Heart left ventricle (tissue), 16 donors: ENCODE data around the gene GUCY2D. TPM values are rescaled to one million over a fixed set of nuclear protein-coding genes. Genes with fewer than 3 reads are reported as not detected.
"Not testable (repeated sequence)": the region's sequence is repeated elsewhere in the genome, so short reads cannot be mapped to it uniquely, and the experiment has no call there.

Source experiments
- ATAC-seq, 4 donors: fragments of 200-7000 bp; cut with Tn5 transposase; one replicate each; pipeline ENCODE4 v1.9.1; 2020 to 2022; ENCODE audit warnings: moderate library complexity in 4 of 4, mild to moderate bottlenecking in 3 of 4, moderate number of reproducible peaks in 1 of 4
- DNase-seq, 5 donors: peaks; one replicate each; pipeline ENCODE4 v3.0.0-alpha.2; 2020
- H3K27ac ChIP-seq, 12 donors: fragments of 200-600 bp; sonication (generic) in 4 of 12; one replicate each; pipeline versions ENCODE4 v1.5.0 to v1.8.0; 2016 to 2022; ENCODE audit warnings: mild to moderate bottlenecking in 2 of 12
- H3K27me3 ChIP-seq, 9 donors: fragments of 200-600 bp; sonication (generic) in 2 of 9; one replicate each; pipeline versions ENCODE4 v1.5.1 to v1.8.0; 2016 to 2022; ENCODE audit warnings: mild to moderate bottlenecking in 3 of 9
- H3K36me3 ChIP-seq, 9 donors: fragments of 200-600 bp; sonication (generic) in 2 of 9; one replicate each; pipeline versions ENCODE4 v1.5.0 to v1.8.0; 2018 to 2022; ENCODE audit warnings: mild to moderate bottlenecking in 2 of 9
- H3K4me1 ChIP-seq, 12 donors: fragments of 200-600 bp; sonication (generic) in 4 of 12; one replicate each; pipeline versions ENCODE4 v1.5.0 to v1.8.0; 2016 to 2022; ENCODE audit warnings: mild to moderate bottlenecking in 3 of 12
- H3K4me3 ChIP-seq, 12 donors: fragments of 200-600 bp; sonication (generic) in 4 of 12; one replicate each; pipeline versions ENCODE4 v1.5.0 to v1.8.0; 2017 to 2022; ENCODE audit warnings: mild to moderate bottlenecking in 9 of 12, moderate library complexity in 4 of 12
- H3K9me3 ChIP-seq, 12 donors: fragments of 200-600 bp; sonication (generic) in 4 of 12; one replicate each; pipeline versions ENCODE4 v1.5.0 to v1.8.0; 2016 to 2022; ENCODE audit warnings: mild to moderate bottlenecking in 1 of 12
- CTCF ChIP-seq, 12 donors: fragments of 200-600 bp; sonication (generic) in 4 of 12; IDR thresholded peaks; one replicate each; pipeline versions ENCODE4 v1.5.0 to v1.8.0; 2018 to 2022; ENCODE audit warnings: antibody characterized with exemption in 12 of 12, mild to moderate bottlenecking in 5 of 12
- POLR2A ChIP-seq, 2 donors: fragments of 450-650 bp; IDR thresholded peaks; one replicate each; pipeline ENCODE4 v1.6.1; 2017; ENCODE audit warnings: antibody characterized with exemption in 2 of 2, mild to moderate bottlenecking in 2 of 2, moderate library complexity in 2 of 2
- WGBS, 4 donors: extraction: QIAGEN DNeasy Blood & Tissue Kit in 2 of 4; methylation state at CpG; one replicate each; pipeline versions ENCODE4 v1.1.5 to v1.1.7; 2013 to 2018; 5-methylcytosine and 5-hydroxymethylcytosine counted together
- intact Hi-C, 10 donors: fragments of 100-400 bp; cut with DNase I; formaldehyde crosslinking; loops; one replicate each; pipeline versions ENCODE4 v1.11.1 to v1.14.2; 2022
- polyA plus RNA-seq, 2 donors: library from polyadenylated mRNA; stranded (reverse); fragments of 200-250 nt; gene quantifications; one replicate each; pipeline ENCODE4 v1.2.3, GENCODE V29; 2013
- total RNA-seq, 9 donors: library from RNA; depleted of rRNA in 2 of 9; stranded (reverse); fragments of >200 nt in 2 of 9; fragmentation: NEBNext Ultra II Directional in 3 of 9; extraction: Animal tissue kit (Norgen Biotek cat#: 25700) in 3 of 9; gene quantifications; one replicate each; pipeline versions ENCODE4 v1.1.0 to v1.2.4, GENCODE V29; 2016 to 2023
- donor health status: ischemic (EF 13 %, LVEDD 7.1; RV severe dilation, severe dysfunction).
- donor health status: healthy with polysubstance abuse.
- donor health status: DM: no; HTN: yes; CAD: no.
- donor health status: DM: no; HTN: no; CAD: no.
- donor health status: ischemic (EF 25% LVEDD 6.9; RV normal size, moderate dysfunction).
- donor health status: ischemic (EF 25% LVEDD 5.7; RV mildly dilated, moderate dysfunction).
- donor health status: healthy.
- donor health status: DM: yes; HTN: yes; CAD: no.
- donor health status: ischemic (EF 35%, LVEDD 5.7; RV mildly dilated, moderate dysfunction).
- donor health status: nonischemic (EF 11% LVEDD 7.7; RV severe dilation, severe dysfunction).
- donor health status: DM: yes; HTN: yes; CAD: no.
- donor health status: PGD.
- donor health status: ischemic (EF 29% LVEDD 5.4; RV normal size, mild dysfunction).
- donor health status: nonischemic (EF 23%, LVEDD 6.1; RV moderate dilation, normal function).

Gene GUCY2D
- total and polyA plus RNA-seq, 11 donors: 0.04 TPM; not detected in 10

- WGBS, 4 donors: 19 to 46% (median 39%) methylated on average over 7 of the region's 7 CpGs
- Histone ChIP-seq H3K4me3 (no peak overlapping the region), H3K27me3 (peaks cover 16 to 61% (median 45%) of the 10 kb centered on the region in 9 donors), H3K4me1 (peaks cover 0 to 36% (median 1%) of the 10 kb centered on the region in 12 donors), H3K9me3 (no peaks in the 10 kb centered on the region), H3K27ac (no peak overlapping the region), H3K36me3 (no peaks in the 10 kb centered on the region)
- ATAC-seq (no peak), DNase-seq (no peak)
- TF ChIP-seq POLR2A (IDR thresholded peaks at IDR 0.05): no peak
- no peak for TF ChIP-seq CTCF (IDR thresholded peaks at IDR 0.05)
- intact Hi-C loops: loop anchor here in 6 of 10 donors (5.0 to 10.0 kb wide), 8 partner anchors 54 to 317 kb away; partner anchors contain the start of genes GUCY2D (in 1 of the 6) and RNF227 (in 1 of the 6)
Measured at GRCh38 chr17:8059131-8059530, 56.7 kb downstream of the GUCY2D start.

- H3K27me3 ChIP-seq: peaks cover 19 to 71% (median 54%) of the 10 kb centered on the region in 9 donors
Measured at GRCh38 chr17:8060274-8060673, 57.9 kb downstream of the GUCY2D start.

DNA sequence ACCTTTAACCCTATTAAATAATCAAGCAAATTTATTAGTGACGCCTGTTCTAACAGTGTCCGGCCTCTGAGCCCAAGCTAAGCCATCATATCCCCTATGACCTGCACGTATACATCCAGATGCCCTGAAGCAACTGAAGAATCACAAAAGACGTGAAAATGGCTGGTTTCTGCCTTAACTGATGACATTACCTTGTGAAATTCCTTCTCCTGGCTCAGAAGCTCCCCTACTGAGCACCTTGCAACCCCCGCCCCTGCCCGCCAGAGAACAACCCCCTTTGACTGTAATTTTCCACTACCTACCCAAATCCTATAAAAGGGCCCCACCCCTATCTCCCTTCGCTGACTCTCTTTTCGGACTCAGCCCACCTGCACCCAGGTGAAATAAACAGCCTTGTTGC, 59.4 kb downstream of the GUCY2D start:
- 44 to 48% (median 47%) methylated on average over 8 of the region's 8 CpGs for WGBS, 4 donors
- peaks cover 19 to 71% (median 54%) of the 10 kb centered on the region in 9 donors for H3K27me3 ChIP-seq

More at GRCh38 chr17:8060274-8060673, 57.9 kb downstream of the GUCY2D start:
- intact Hi-C loops: loop anchor here in 5 of 10 donors (2.0 to 10.0 kb wide), 5 partner anchors 47 to 242 kb away; partner anchors contain the start of gene SLC25A35 (in 1 of the 5)
- no peak overlapping the region for H3K4me3 ChIP-seq
- peaks cover 0 to 35% (median 1%) of the 10 kb centered on the region in 12 donors for H3K4me1 ChIP-seq
- no peaks in the 10 kb centered on the region for H3K36me3 ChIP-seq
- H3K9me3 ChIP-seq: no peaks in the 10 kb centered on the region
- WGBS, 4 donors: 6 to 9% (median 7%) methylated on average over 10 of the region's 10 CpGs
- DNase-seq: peak in 2 of 5 donors; percentile 48 to 53
- no peak overlapping the region for H3K27ac ChIP-seq
- TF ChIP-seq POLR2A (IDR thresholded peaks at IDR 0.05): no peak
- TF ChIP-seq CTCF (IDR thresholded peaks at IDR 0.05): peak; percentile 58 to 82 (median 74)
- ATAC-seq: peak; percentile 42 to 58 (median 55)

GRCh38 chr17:8062435-8062806, 60.0 kb downstream of the GUCY2D start:
- H3K36me3 ChIP-seq: no peaks in the 10 kb centered on the region
- peaks cover 0 to 15% (median under 1%) of the 10 kb centered on the region in 12 donors for H3K4me1 ChIP-seq
- peaks cover 19 to 71% (median 54%) of the 10 kb centered on the region in 9 donors for H3K27me3 ChIP-seq
- TF ChIP-seq CTCF (IDR thresholded peaks at IDR 0.05) (no peak), POLR2A (IDR thresholded peaks at IDR 0.05) (no peak)
- ATAC-seq: no peak
- H3K27ac ChIP-seq: no peak overlapping the region
- WGBS, 4 donors: 8 to 13% (median 9%) methylated on average over 8 of the region's 8 CpGs
- peak overlapping the region in 5 of 12 donors; percentile 0 to 32 (median 6) for H3K4me3 ChIP-seq
- DNase-seq: no peak
- H3K9me3 ChIP-seq: no peaks in the 10 kb centered on the region
- intact Hi-C loops: loop anchor here in 4 of 10 donors (5.0 to 10.0 kb wide), 4 partner anchors 45 to 240 kb away; partner anchors contain the start of gene SLC25A35 (in 1 of the 4)

More for the DNA sequence above, 59.4 kb downstream of the GUCY2D start:
- not testable (repeated sequence) for H3K27ac ChIP-seq, H3K9me3 ChIP-seq, H3K36me3 ChIP-seq, ATAC-seq, DNase-seq, H3K4me3 ChIP-seq
- peaks cover 0 to 20% (median 1%) of the 10 kb centered on the region in 12 donors for H3K4me1 ChIP-seq
- intact Hi-C loops: loop anchor here in 5 of 10 donors (2.0 to 10.0 kb wide), 5 partner anchors 45 to 240 kb away; partner anchors contain the start of gene SLC25A35 (in 1 of the 5)
